HG02970 (cell line): Measurements from ENCODE around the gene MDM4.

Source experiments
- ATAC-seq: cut with Tn5 transposase; IDR thresholded peaks from one replicate; pipeline ENCODE4 v1.9.1; 2021; ENCODE audit warnings: mild to moderate bottlenecking, moderate library complexity, moderate number of reproducible peaks; ENCODE audit not compliant: unreplicated experiment, low FRiP score

Gene MDM4

GRCh38 chr1:204491655-204492054, 24.6 kb upstream of the MDM4 start:
- no peak for ATAC-seq

DNA sequence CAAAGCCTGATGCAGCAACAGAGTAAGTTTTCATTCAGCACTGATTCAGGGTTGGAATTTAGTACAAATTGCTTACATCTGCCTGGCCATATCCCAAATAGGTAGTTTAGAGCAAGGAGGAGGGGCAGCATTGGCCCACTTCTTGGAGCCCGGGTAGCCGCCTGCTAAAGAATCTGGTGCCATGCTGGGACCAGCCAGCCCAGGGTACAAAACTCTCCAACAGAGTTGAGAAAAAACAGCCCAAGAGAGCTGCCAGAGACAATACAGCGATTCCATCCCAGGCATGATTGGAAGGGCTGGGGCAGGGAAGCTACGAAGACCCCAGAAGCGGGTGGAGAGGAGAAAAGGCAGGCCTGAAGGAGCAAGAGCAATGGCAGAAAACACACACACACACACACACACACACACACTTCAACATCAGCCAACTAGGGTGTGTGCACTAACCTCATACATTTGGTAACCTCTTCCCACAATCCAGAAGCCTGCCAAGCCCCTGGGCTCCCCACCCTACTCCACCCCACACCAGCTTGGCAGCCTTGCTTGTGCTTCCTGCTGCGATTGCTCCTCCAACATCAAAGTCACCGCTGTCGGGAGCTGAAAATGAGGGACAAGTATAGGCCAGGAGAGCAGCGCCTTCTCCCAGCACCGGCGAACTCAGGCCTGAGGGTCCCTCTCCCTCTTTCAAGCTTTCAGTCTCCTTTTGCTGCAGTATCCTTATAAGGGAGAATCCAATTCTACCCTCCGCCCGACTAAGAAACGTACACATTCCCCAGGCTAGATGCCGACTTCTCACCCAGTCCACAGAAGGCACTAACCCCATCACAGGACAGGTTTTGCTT, 22.8 kb upstream of the MDM4 start:
- ATAC-seq = no peak

- ATAC-seq = peak; percentile 9
Measured at GRCh38 chr1:204493984-204494280, 22.3 kb upstream of the MDM4 start.

DNA sequence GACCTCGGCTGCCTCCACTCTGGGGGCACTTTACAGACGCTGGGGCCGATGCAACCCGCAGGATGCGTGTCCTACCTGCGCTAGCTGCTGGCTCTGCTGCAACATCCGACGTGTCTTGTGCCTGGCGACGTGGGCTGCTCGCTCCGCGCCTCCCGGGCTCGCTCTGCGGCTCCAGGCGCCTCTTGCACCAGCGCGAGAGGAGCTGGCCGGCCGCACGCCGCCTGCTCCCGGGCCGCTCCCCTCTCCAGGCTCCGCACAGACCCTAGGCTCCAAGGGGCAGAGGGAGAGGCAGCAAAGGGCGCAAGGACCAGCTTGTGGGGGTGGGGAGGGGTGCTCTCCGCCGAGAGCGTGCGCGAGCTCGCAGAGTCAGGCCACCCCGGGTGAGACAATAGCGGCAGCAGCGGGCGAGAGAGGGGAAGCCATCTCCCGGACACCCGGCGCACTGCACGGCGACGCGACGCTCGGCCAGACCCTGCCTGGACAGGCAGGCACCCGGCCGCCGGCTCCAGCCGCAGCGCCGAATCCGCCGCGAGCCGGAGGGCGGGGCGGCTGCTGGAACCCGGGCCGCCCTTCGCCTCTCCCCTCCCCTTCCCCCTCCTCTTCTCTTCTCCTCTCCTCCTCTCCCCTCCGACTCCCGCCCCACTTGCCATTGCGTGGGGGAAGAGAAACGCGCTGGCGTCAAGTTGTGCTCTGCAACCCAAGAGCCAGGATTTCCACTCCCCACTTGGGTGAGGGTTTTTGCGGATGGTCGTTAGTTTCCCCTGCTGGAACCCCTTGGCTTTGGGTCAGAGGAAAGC, 21.7 kb upstream of the MDM4 start, which contains the start of gene PIK3C2B:
Gene PIK3C2B (minus strand): TSS at position 525 of the 797 bp plus-strand sequence. CDS start 25,003 bp downstream, outside the sequence.
- peak; percentile 70 for ATAC-seq

DNA sequence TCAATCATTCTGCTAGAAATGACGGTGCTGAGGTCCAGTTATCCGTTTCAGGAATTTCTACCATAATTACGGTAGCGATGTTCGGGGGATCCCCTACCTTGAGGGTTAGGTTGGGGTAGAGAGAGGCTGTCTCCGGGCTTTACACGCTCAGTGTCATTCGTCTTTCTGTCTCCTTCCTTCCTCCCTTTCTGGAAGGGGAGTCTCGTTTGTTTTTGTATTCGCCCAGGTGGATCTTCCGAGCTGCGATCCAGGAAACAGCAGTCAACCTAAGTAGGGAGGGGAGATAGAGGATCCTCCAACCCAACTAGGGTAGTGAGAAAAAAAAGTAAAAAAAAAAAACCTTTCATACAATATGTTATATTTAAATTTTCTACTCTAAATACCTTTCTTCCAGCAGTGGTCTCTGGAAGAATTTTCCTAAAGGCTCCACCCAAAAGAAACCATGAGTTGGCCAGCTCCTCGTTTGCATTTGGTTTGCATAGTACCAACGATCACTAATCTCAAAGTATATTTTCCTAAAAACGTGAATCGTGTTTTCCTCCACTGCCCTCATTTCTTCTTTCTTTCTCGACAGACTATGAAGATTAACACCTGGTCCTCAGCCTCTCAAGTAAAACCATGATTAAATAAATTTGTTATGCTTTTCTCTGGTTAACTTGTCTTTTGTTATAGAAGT, 21.0 kb upstream of the MDM4 start:
- ATAC-seq = peak; percentile 27

GRCh38 chr1:204495777-204496176, 20.4 kb upstream of the MDM4 start:
- ATAC-seq = no peak

- no peak for ATAC-seq
Measured at GRCh38 chr1:204498981-204499380, 17.2 kb upstream of the MDM4 start.

GRCh38 chr1:204499511-204500468, 16.4 kb upstream of the MDM4 start:
- ATAC-seq = no peak

GRCh38 chr1:204502241-204502640, 14.0 kb upstream of the MDM4 start:
- ATAC-seq = no peak

GRCh38 chr1:204503122-204503912, 12.9 kb upstream of the MDM4 start:
- ATAC-seq = no peak

DNA sequence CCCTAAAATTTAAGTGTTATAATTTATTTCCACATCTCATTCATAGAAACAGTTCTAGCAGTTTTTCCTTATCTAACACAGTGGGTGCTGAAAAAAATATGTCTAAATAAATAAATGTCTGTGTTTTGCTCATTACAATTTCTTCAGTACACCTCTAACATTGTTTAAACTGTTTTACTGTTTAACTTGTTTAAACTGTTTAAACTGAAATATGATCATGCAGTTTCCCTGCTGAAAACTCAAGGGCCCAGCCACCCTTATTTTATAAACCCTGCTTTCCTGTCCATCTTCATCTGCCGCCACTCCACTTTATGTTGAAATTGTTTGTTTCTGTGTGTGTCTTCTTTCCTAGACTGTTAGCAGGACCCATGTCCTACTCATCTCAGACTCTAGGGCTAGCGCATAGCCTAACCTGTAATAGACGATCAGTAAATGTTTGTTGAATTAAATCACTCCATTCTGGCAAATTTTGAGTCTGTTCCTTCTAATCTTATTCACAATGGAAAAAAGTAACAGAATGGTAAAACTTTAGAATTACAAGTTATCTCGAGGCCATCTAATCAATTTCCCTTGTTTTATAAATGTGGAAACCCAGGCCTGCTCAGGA, 12.2 kb upstream of the MDM4 start:
- no peak for ATAC-seq

- ATAC-seq = no peak
Measured at GRCh38 chr1:204505674-204506200, 10.5 kb upstream of the MDM4 start.

GRCh38 chr1:204506201-204506968, 9.8 kb upstream of the MDM4 start:
- peak; percentile 63 for ATAC-seq

GRCh38 chr1:204506969-204507316, 9.3 kb upstream of the MDM4 start:
- ATAC-seq = peak; percentile 57

DNA sequence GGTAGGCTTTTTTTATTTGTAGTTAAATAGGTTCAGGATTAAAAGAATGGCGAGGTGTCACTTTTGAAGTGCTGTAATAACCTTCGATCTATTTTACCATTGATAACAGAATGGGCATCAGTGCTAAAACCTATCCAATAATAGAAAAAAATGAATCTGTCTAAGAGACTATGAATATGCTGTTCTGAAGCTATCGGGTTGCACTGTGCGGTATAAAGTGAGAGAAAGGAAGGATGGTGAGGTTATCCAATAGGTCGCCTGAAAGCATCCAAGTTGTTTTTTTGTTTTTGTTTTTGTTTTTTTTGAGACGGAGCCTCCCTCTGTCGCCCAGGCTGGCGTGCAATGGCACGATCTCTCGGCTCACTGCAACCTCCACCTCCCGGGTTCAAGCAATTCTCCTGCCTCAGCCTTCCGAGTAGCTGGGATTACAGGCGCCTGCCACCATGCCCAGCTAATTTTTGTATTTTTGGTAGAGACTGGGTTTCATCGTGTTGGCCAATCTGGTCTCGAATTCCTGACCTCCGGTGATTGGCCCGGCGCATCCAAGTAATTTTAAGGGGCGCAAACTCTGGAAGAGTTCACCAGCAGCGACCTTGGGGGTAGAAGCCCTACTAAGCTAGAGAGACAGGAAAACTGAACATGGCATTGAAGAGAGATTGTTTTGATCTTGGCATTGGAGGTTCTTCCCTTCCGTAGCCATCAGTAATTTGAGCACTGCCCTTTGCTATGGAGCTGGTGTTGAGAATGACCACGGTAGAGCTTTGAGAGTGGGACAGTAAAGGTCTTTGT, 8.7 kb upstream of the MDM4 start:
- ATAC-seq = no peak

DNA sequence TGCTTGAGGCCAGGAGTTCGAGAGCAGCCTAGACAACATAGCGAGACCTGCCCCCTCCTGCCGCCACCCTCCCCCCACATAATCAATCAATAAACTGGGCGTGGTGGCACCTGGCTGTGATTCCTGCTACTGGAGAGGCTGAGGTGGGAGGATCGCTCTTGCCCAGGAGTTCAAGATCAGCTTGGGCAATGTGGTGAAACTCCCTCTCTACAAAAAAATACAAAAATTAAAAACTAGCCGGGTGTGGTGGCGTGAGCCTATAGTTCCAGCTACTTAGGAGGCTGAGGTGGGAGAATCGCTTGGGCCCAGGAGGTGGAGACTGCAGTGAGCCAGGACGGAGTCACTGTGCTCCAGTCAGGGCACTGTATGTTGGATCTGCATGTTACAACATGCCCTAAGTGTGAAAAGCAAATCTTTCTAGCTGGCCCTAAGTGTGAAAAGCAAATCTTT, 7.0 kb upstream of the MDM4 start:
- ATAC-seq = no peak

DNA sequence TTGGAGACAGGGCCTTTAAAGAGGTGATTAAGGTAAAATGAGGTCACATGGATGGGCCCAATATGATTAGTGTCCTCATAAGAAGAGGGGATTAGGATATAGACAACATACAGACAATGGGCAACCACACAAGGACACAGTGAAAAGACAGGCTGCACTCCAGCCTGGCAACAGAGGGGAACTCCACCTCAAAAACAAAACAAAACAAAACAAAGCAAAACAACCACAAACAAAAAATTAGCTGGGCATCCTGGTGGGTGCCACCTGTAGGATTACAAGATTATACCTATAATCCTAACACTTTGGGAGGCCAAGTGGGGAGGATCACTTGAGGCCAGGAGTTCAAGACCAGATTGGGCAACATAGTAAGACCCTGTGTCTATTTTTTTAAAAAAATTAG, 4.8 kb upstream of the MDM4 start:
- no peak for ATAC-seq
